IMR-90 (cell line): ENCODE measurements around the gene CGREF1. TPM values are rescaled to one million over a fixed set of nuclear protein-coding genes. Genes with fewer than 3 reads are reported as not detected.
A peak's percentile ranks its signal among the peaks of the same experiment; 100 is the strongest.

Source experiments
- ATAC-seq: fragments of 200-7000 bp; cut with Tn5 transposase; 2 replicates; pipeline ENCODE4 v1.9.1; 2020; ENCODE audit warnings: low read depth, mild to moderate bottlenecking, moderate library complexity
- BruUV-seq: library from RNA; stranded (reverse); fragments of 400-500 nt; replicated peaks from 2 replicates; lab custom pipeline; 2021; lab: Mats Ljungman, UMichigan
- CTCF ChIA-PET: fragments of 300-600 bp; formaldehyde crosslinking; extraction: SDS; loops from one replicate; lab custom pipeline; 2021; ENCODE audit warnings: antibody characterized with exemption; lab: Yijun Ruan, JAX
- POLR2A ChIA-PET: fragments of 300-600 bp; sonication (Branson Sonifier 250); formaldehyde crosslinking; loops from one replicate; lab custom pipeline; 2022; ENCODE audit warnings: antibody characterized with exemption; ENCODE audit not compliant: unreplicated experiment; lab: Charles Lee
- DNase-seq: peaks from one replicate; pipeline ENCODE4 v3.0.0; 2013
- H2AFZ ChIP-seq: replicated peaks from 2 replicates; pipeline ENCODE3; 2013; ENCODE audit warnings: low read length, mild to moderate bottlenecking; ENCODE audit not compliant: poor library complexity
- H2AK5ac ChIP-seq: 2 replicates; pipeline ENCODE4 v1.6.1; 2013; ENCODE audit warnings: low read depth, low read length, inconsistent platforms
- H2AK9ac ChIP-seq: replicated peaks from 2 replicates; pipeline ENCODE3; 2013; ENCODE audit warnings: mild to moderate bottlenecking, low read depth, low read length, moderate library complexity; ENCODE audit not compliant: poor library complexity
- H2BK120ac ChIP-seq: 2 replicates; pipeline ENCODE4 v1.6.1; 2013; ENCODE audit warnings: low read depth, low read length, inconsistent platforms
- H2BK15ac ChIP-seq: 3 replicates; pipeline ENCODE4 v1.6.1; 2013; ENCODE audit warnings: low read depth, low read length, inconsistent platforms
- H2BK20ac ChIP-seq: 2 replicates; pipeline ENCODE4 v1.6.1; 2013; ENCODE audit warnings: low read depth, mild to moderate bottlenecking, inconsistent platforms, low read length, moderate library complexity
- H2BK5ac ChIP-seq: 2 replicates; pipeline ENCODE4 v1.6.1; 2013; ENCODE audit warnings: mild to moderate bottlenecking, low read depth, low read length, inconsistent platforms; ENCODE audit not compliant: poor library complexity, severe bottlenecking
- H3K14ac ChIP-seq: replicated peaks from 2 replicates; pipeline ENCODE4 v1.6.1; 2013; ENCODE audit warnings: low read depth, low read length, inconsistent platforms
- H3K18ac ChIP-seq: 2 replicates; pipeline ENCODE4 v1.6.1; 2013; ENCODE audit warnings: low read depth, low read length, control low read depth
- H3K23ac ChIP-seq: 2 replicates; pipeline ENCODE4 v1.6.1; 2013; ENCODE audit warnings: low read depth, low read length, inconsistent platforms
- H3K27ac ChIP-seq: 2 replicates; pipeline ENCODE4 v1.5.1; 2013; ENCODE audit warnings: mild to moderate bottlenecking, control low read depth, low read length; ENCODE audit not compliant: insufficient read depth
- H3K27me3 ChIP-seq: 2 replicates; pipeline ENCODE4 v1.6.1; 2013; ENCODE audit warnings: low read length; ENCODE audit not compliant: control insufficient read depth, insufficient read depth
- H3K36me3 ChIP-seq: 2 replicates; pipeline ENCODE4 v1.6.1; 2013; ENCODE audit warnings: low read length, mixed read lengths; ENCODE audit not compliant: control insufficient read depth, insufficient read depth
- H3K4ac ChIP-seq: 2 replicates; pipeline ENCODE4 v1.6.1; 2013; ENCODE audit warnings: low read depth, low read length, inconsistent platforms
- H3K4me1 ChIP-seq: 2 replicates; pipeline ENCODE4 v1.6.1; 2013; ENCODE audit warnings: low read length, mixed read lengths; ENCODE audit not compliant: control insufficient read depth, insufficient read depth
- H3K4me2 ChIP-seq: 2 replicates; pipeline ENCODE4 v1.6.1; 2013; ENCODE audit warnings: low read depth, mild to moderate bottlenecking, control low read depth, low read length, moderate library complexity
- H3K4me3 ChIP-seq: 2 replicates; pipeline ENCODE4 v1.5.1; 2013; ENCODE audit warnings: low read depth, mild to moderate bottlenecking, control low read depth, low read length, moderate library complexity; ENCODE audit not compliant: insufficient read depth
- H3K56ac ChIP-seq: 2 replicates; pipeline ENCODE4 v1.6.1; 2013; ENCODE audit warnings: low read length, inconsistent platforms; ENCODE audit not compliant: insufficient read depth; ENCODE audit errors: extremely low read depth
- H3K79me1 ChIP-seq, 2 experiments: 2 replicates each; pipeline ENCODE4 v1.6.1; 2013; ENCODE audit warnings: low read length in 2 of 2, inconsistent platforms in 1 of 2, low read depth in 1 of 2
- H3K9ac ChIP-seq: 2 replicates; pipeline ENCODE4 v1.6.1; 2013; ENCODE audit warnings: low read depth, low read length, control low read depth
- H3K9me1 ChIP-seq: 2 replicates; pipeline ENCODE4 v1.6.1; 2013; ENCODE audit warnings: low read length, inconsistent platforms; ENCODE audit not compliant: insufficient read depth
- H3K9me3 ChIP-seq: 2 replicates; pipeline ENCODE4 v1.6.1; 2013; ENCODE audit warnings: low read length; ENCODE audit not compliant: control insufficient read depth, insufficient read depth
- H4K20me1 ChIP-seq: 2 replicates; pipeline ENCODE4 v1.6.1; 2013; ENCODE audit warnings: low read length, inconsistent platforms; ENCODE audit not compliant: insufficient read depth
- H4K5ac ChIP-seq: 2 replicates; pipeline ENCODE4 v1.6.1; 2013; ENCODE audit warnings: mild to moderate bottlenecking, low read depth, low read length, control low read depth
- H4K8ac ChIP-seq, 2 experiments: 2 replicates each; pipeline ENCODE4 v1.6.1; 2013; ENCODE audit warnings: low read depth in 2 of 2, low read length in 2 of 2, control low read depth in 1 of 2, inconsistent platforms in 1 of 2
- H4K91ac ChIP-seq: 2 replicates; pipeline ENCODE4 v1.6.1; 2013; ENCODE audit warnings: low read depth, low read length, inconsistent platforms; ENCODE audit not compliant: insufficient read depth
- FOS ChIP-seq: fragments of 150-350 bp; IDR thresholded peaks from 2 replicates; pipeline ENCODE4 v1.6.1; 2016; ENCODE audit warnings: low read depth, low read length
- MAFK ChIP-seq: IDR thresholded peaks from 2 replicates; pipeline ENCODE4 v1.6.1; 2012; ENCODE audit warnings: low read depth, low read length, improper control_type of control experiment
- SMC3 ChIP-seq: fragments of 150-350 bp; IDR thresholded peaks from 2 replicates; pipeline ENCODE4 v1.6.1; 2016; ENCODE audit warnings: low read depth, mild to moderate bottlenecking, antibody characterized with exemption, low read length, moderate library complexity
- WGBS, 2 experiments: methylation state at CpG; one replicate each; pipeline versions ENCODE4 v1.1.5 to v1.1.7; 2013; ENCODE audit warnings: missing lambda C conversion rate in 2 of 2; ENCODE audit not compliant: insufficient read length in 1 of 2; ENCODE audit errors: extremely low coverage in 2 of 2; 5-methylcytosine and 5-hydroxymethylcytosine counted together
- dilution Hi-C: fragments of 300-500 bp; cut with HindIII; formaldehyde crosslinking; loops from one replicate; pipeline ENCODE4 v1.14.3; 2018; ENCODE audit warnings: low sequenced_read_pairs; ENCODE audit not compliant: unreplicated experiment
- in situ Hi-C: fragments of 300-500 bp; cut with MboI; formaldehyde crosslinking; loops from 3 replicates; pipeline ENCODE4 v1.14.3; 2019; ENCODE audit warnings: low sequenced_read_pairs, inconsistent platforms, mixed read lengths
- intact Hi-C: fragments of 100-400 bp; cut with micrococcal nuclease; formaldehyde crosslinking; loops from 2 replicates; pipeline ENCODE4 v1.10.0; 2022
- polyA plus RNA-seq, 3 experiments: library from polyadenylated mRNA; depleted of rRNA; stranded (reverse); fragments of >200 nt; gene quantifications; 2 replicates each; pipeline ENCODE4 v1.2.3, GENCODE V29; 2012; ENCODE audit warnings: low replicate concordance in 1 of 3
- total RNA-seq: library from RNA; depleted of rRNA; stranded (reverse); fragments of >200 nt; gene quantifications from 2 replicates; pipeline ENCODE4 v1.2.3, GENCODE V29; 2012

The CGREF1 gene
- total and polyA plus RNA-seq, 2 of the 4 experiments (the other 2 are of a cell fraction), result 0.54 to 1.3 TPM

GRCh38 chr2:27135478-27135955 lies 16.6 kb upstream of the CGREF1 start:
- dilution Hi-C loops, result no loop called here
- ChIA-PET POLR2A (no interaction called here), CTCF (no interaction called here)
- in situ Hi-C loops, result no loop called here
- H3K36me3 ChIP-seq, result peaks cover 23% of the 10 kb centered on the region
- no peak overlapping the region for H3K23ac ChIP-seq
- peaks cover 14 to 27% of the 10 kb centered on the region in 2 experiments for H3K79me1 ChIP-seq
- H3K4me2 ChIP-seq, result no peak overlapping the region
- H4K91ac ChIP-seq, result no peak overlapping the region
- H2BK20ac ChIP-seq, result no peak overlapping the region
- ATAC-seq, result no peak
- no peak for DNase-seq
- H3K9ac ChIP-seq, result no peak overlapping the region
- H4K8ac ChIP-seq, result peak overlapping the region; percentile 73 to 93; a peak in 3 of 4 replicates
- H2AFZ ChIP-seq, result peak overlapping the region; percentile 100
- H2BK5ac ChIP-seq, result no peak overlapping the region
- H3K18ac ChIP-seq, result no peak overlapping the region
- H3K4ac ChIP-seq, result no peak overlapping the region
- no peak overlapping the region for H2BK15ac ChIP-seq
- BruUV-seq, result no TSS peak
- no peak overlapping the region for H2BK120ac ChIP-seq
- peak overlapping the region; percentile 68; the same call in 1 of the 2 replicates for H2AK5ac ChIP-seq
- intact Hi-C loops, result loop anchor here (2.0 kb wide), 1 partner anchor 55 kb away; no protein-coding TSS in a partner anchor
- H3K9me1 ChIP-seq, result peaks cover 14% of the 10 kb centered on the region
- H2AK9ac ChIP-seq, result peak overlapping the region; percentile 97
- H3K27ac ChIP-seq, result no peak overlapping the region
- peaks cover 9% of the 10 kb centered on the region for H3K4me1 ChIP-seq
- WGBS, 2 experiments, result 91% methylated on average over 4 of the region's 12 CpGs; no CpG with 5 or more reads in 1 of the 2 experiments
- H4K5ac ChIP-seq, result no peak overlapping the region; the same call in 1 of the 2 replicates
- no peak overlapping the region for H3K4me3 ChIP-seq
- peaks cover 12% of the 10 kb centered on the region for H4K20me1 ChIP-seq
- no peak overlapping the region for H3K56ac ChIP-seq
- no peak overlapping the region for H3K14ac ChIP-seq
- peaks cover 15% of the 10 kb centered on the region; the same call in 1 of the 2 replicates for H3K27me3 ChIP-seq
- no peak for TF ChIP-seq SMC3
- TF ChIP-seq MAFK, result no peak
- no peak for TF ChIP-seq FOS
- no peaks in the 10 kb centered on the region for H3K9me3 ChIP-seq
